Tibial nerve (tissue), 4 donors: ENCODE data around the gene AFF3. TPM values are rescaled to one million over a fixed set of nuclear protein-coding genes. Genes with fewer than 3 reads are reported as not detected.
"Not testable (repeated sequence)": the region's sequence is repeated elsewhere in the genome, so short reads cannot be mapped to it uniquely, and the experiment has no call there.

ENCODE experiments used
- DNase-seq, 2 donors: peaks; one replicate each; pipeline ENCODE4 v3.0.0-alpha.2; 2019; ENCODE audit warnings: low spot score in 2 of 2
- H3K27ac ChIP-seq, 4 donors: fragments of 200-600 bp; sonication (generic) in 3 of 4; one replicate each; pipeline ENCODE4 v1.5.1; 2017 to 2019; ENCODE audit warnings: mild to moderate bottlenecking in 1 of 4
- H3K27me3 ChIP-seq, 2 donors: fragments of 200-600 bp; sonication (generic) in 1 of 2; one replicate each; pipeline versions ENCODE4 v1.5.1 to v1.6.0; 2017 to 2019
- H3K36me3 ChIP-seq, 3 donors: fragments of 200-600 bp; sonication (generic); one replicate each; pipeline ENCODE4 v1.5.1; 2018 to 2019
- H3K4me1 ChIP-seq, 4 donors: fragments of 200-600 bp; sonication (generic) in 3 of 4; one replicate each; pipeline ENCODE4 v1.5.1; 2017 to 2019
- H3K4me3 ChIP-seq, 4 donors: fragments of 200-600 bp; sonication (generic) in 3 of 4; one replicate each; pipeline ENCODE4 v1.5.1; 2017 to 2019; ENCODE audit warnings: mild to moderate bottlenecking in 1 of 4, moderate library complexity in 1 of 4
- H3K9me3 ChIP-seq, 4 donors: fragments of 200-600 bp; sonication (generic) in 3 of 4; one replicate each; pipeline ENCODE4 v1.5.1; 2017 to 2019
- EP300 ChIP-seq, 2 donors: sonication (generic); formaldehyde crosslinking; IDR thresholded peaks; one replicate each; pipeline ENCODE4 v1.6.1; 2017; ENCODE audit warnings: antibody characterized with exemption in 2 of 2, mild to moderate bottlenecking in 1 of 2
- POLR2A ChIP-seq, 2 donors: fragments of 450-650 bp; IDR thresholded peaks; one replicate each; pipeline ENCODE4 v1.6.1; 2017; ENCODE audit warnings: antibody characterized with exemption in 2 of 2, mild to moderate bottlenecking in 2 of 2, moderate library complexity in 2 of 2
- WGBS, 2 donors: methylation state at CpG; one replicate each; pipeline ENCODE4 v1.1.5; 2018; 5-methylcytosine and 5-hydroxymethylcytosine counted together
- total RNA-seq, 4 donors: library from RNA; depleted of rRNA; stranded (reverse); fragments of >200 nt; gene quantifications; one replicate each; pipeline ENCODE4 v1.1.0, GENCODE V29; 2016
- TF ChIP-seq, protein P1 (sequence below), 5 experiments: fragments of 200-600 bp in 3 of 5; fragments of 450-650 bp in 2 of 5; sonication (generic) in 3 of 5; IDR thresholded peaks; one replicate each; pipeline ENCODE4 v1.5.1; 2016 to 2019; ENCODE audit warnings: antibody characterized with exemption in 5 of 5, mild to moderate bottlenecking in 3 of 5, moderate library complexity in 2 of 5

The AFF3 gene
- total RNA-seq, 4 donors from 2014 or later, result 7.2 to 36.0 (median 21.4) TPM

DNA sequence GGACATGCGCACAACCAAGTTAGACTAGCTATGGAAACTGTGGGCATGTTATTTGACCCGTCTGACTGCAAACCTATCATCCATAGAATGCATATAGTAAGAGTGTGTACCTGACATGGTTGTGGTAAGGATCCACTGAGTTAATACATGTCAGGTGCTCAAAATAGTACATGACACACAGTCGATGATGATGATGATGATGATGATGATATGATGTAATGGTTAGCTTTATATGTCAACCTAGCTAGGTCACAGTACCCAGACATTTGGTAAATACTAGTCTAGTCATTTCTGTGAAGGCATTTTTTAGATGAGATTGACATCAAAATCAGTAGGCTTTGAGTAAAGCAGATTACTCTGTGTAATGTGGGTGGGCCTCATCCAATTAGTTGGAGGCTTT lies 204.1 kb downstream of the AFF3 start:
- peaks cover 0 to 10% (median 0%) of the 10 kb centered on the region in 4 donors for H3K4me1 ChIP-seq
- TF ChIP-seq POLR2A (IDR thresholded peaks at IDR 0.05) (no peak), EP300 (IDR thresholded peaks at IDR 0.05) (no peak)
- TF ChIP-seq, protein P1, sequence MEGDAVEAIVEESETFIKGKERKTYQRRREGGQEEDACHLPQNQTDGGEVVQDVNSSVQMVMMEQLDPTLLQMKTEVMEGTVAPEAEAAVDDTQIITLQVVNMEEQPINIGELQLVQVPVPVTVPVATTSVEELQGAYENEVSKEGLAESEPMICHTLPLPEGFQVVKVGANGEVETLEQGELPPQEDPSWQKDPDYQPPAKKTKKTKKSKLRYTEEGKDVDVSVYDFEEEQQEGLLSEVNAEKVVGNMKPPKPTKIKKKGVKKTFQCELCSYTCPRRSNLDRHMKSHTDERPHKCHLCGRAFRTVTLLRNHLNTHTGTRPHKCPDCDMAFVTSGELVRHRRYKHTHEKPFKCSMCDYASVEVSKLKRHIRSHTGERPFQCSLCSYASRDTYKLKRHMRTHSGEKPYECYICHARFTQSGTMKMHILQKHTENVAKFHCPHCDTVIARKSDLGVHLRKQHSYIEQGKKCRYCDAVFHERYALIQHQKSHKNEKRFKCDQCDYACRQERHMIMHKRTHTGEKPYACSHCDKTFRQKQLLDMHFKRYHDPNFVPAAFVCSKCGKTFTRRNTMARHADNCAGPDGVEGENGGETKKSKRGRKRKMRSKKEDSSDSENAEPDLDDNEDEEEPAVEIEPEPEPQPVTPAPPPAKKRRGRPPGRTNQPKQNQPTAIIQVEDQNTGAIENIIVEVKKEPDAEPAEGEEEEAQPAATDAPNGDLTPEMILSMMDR (IDR thresholded peaks at IDR 0.05), result no peak
- H3K36me3 ChIP-seq, result no peaks in the 10 kb centered on the region
- no peak overlapping the region for H3K27ac ChIP-seq
- no peak for DNase-seq
- 95 to 97% methylated on average over 3 of the region's 3 CpGs for WGBS, 2 donors
- H3K4me3 ChIP-seq, result no peak overlapping the region
- H3K9me3 ChIP-seq, result peaks cover 0 to 6% (median 0%) of the 10 kb centered on the region in 4 donors
- H3K27me3 ChIP-seq, result no peaks in the 10 kb centered on the region

DNA sequence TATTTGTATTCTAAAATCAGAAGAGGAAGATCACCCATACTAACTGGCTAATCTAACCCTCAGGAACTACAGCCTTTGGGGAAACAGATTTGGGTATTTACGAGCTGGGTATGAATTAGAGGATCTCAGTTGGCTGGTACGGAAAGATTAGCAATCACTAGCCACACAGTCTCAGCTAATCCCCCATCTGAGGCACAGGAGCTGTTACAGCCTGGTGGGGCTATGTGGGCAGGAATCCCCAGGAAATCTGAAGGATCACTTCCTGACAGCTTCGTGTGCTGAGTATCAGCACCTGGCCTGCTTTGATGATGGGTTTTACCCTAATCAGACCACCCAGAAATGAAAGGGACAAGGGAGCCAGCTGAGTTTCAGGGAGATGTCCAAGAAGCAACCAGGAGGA lies 206.3 kb downstream of the AFF3 start:
- peaks cover 0 to 9% (median 0%) of the 10 kb centered on the region in 4 donors for H3K4me1 ChIP-seq
- WGBS, 2 donors, result 83 to 92% methylated on average over 3 of the region's 3 CpGs
- H3K9me3 ChIP-seq, result no peaks in the 10 kb centered on the region
- no peaks in the 10 kb centered on the region for H3K36me3 ChIP-seq
- no peak overlapping the region for H3K4me3 ChIP-seq
- no peak for DNase-seq
- no peak overlapping the region for H3K27ac ChIP-seq
- no peaks in the 10 kb centered on the region for H3K27me3 ChIP-seq
- TF ChIP-seq, protein P1 (IDR thresholded peaks at IDR 0.05), result no peak

GRCh38 chr2:99935662-99936061 lies 206.7 kb downstream of the AFF3 start:
- no peak for DNase-seq
- Histone ChIP-seq H3K27me3 (no peaks in the 10 kb centered on the region), H3K27ac (no peak overlapping the region), H3K4me3 (no peak overlapping the region), H3K36me3 (no peaks in the 10 kb centered on the region), H3K4me1 (peaks cover 0 to 5% (median 0%) of the 10 kb centered on the region in 4 donors), H3K9me3 (no peaks in the 10 kb centered on the region)
- WGBS, 2 donors, result 88 to 94% methylated on average over 5 of the region's 5 CpGs
- TF ChIP-seq POLR2A (IDR thresholded peaks at IDR 0.05) (no peak), EP300 (IDR thresholded peaks at IDR 0.05) (no peak)
- TF ChIP-seq, protein P1 (IDR thresholded peaks at IDR 0.05), result no peak

DNA sequence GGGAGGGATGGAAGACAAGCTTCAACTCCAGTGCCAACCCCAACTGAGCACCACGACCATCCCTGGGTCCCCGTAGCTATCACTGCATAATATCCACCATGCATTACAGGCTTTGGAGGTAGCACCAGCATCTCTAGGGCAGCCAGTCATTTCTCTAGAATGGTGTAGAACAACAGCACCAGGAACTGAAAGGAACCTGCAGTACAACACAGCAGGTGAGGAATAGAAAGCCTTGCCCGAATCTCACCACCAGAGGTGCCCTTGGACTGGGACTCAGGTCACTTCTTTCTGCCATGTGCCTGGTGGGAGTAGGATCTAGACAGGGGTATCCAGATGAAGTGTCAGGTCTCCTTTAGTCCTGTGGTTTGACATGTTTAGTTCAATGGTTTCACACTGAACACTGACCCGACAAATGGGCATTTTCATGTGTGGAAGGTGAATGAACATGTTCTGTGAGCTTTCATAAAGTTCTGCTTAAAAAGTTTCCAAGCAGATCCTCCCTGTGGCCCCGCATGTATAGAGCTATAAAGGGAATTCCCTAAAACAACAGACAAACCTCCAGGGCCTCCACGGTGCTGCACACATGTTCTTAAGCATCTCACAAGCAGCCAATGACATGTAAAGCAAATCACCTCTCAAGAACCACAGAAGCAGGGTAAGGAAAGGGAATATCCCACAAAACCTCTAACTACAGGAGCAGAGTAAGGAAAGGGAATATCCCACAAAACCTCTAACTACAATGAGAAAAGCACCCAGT lies 208.3 kb downstream of the AFF3 start:
- Histone ChIP-seq H3K27ac (no peak overlapping the region), H3K4me3 (no peak overlapping the region), H3K4me1 (no peaks in the 10 kb centered on the region), H3K27me3 (no peaks in the 10 kb centered on the region), H3K9me3 (no peaks in the 10 kb centered on the region), H3K36me3 (no peaks in the 10 kb centered on the region)
- DNase-seq, result no peak
- TF ChIP-seq POLR2A (IDR thresholded peaks at IDR 0.05) (no peak), EP300 (IDR thresholded peaks at IDR 0.05) (no peak)
- TF ChIP-seq, protein P1 (IDR thresholded peaks at IDR 0.05), result no peak
- 81 to 94% methylated on average over 6 of the region's 6 CpGs for WGBS, 2 donors

DNA sequence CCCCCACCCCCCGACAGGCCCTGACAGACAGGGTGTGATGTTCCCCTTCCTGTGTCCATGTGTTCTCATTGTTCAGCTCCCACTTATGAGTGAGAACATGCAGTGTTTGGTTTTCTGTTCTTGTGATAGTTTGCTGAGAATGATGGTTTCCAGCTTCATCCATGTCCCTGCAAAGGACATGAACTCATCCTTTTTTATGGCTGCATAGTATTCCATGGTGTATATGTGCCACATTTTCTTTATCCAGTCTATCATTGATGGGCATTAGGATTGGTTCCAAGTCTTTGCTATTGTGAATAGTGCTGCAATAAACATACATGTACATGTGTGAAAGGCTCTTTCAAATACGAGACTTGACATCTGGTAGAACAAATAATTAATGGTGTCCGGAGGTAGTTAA lies 208.9 kb downstream of the AFF3 start:
- not testable (repeated sequence) for H3K4me3 ChIP-seq, H3K36me3 ChIP-seq, DNase-seq, H3K27me3 ChIP-seq, H3K9me3 ChIP-seq, H3K27ac ChIP-seq, H3K4me1 ChIP-seq
- whole genome bisulfite sequencing, 2 donors, result 95 to 98% methylated on average over 3 of the region's 3 CpGs
